Measurements from ENCODE around the gene BCL7C.

- TF ChIP-seq, protein P1, sequence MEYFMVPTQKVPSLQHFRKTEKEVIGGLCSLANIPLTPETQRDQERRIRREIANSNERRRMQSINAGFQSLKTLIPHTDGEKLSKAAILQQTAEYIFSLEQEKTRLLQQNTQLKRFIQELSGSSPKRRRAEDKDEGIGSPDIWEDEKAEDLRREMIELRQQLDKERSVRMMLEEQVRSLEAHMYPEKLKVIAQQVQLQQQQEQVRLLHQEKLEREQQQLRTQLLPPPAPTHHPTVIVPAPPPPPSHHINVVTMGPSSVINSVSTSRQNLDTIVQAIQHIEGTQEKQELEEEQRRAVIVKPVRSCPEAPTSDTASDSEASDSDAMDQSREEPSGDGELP (IDR thresholded peaks at IDR 0.05; ENCODE audit: borderline replicate concordance, low read depth): no peak
- TF ChIP-seq ZNF30 (CRISPR knock-in tag; IDR thresholded peaks at IDR 0.05) (no peak), ZNF629 (CRISPR knock-in tag; conservative IDR thresholded peaks at IDR 0.05) (no peak), JUND (CRISPR knock-in tag; IDR thresholded peaks at IDR 0.05) (no peak), STAT6 (CRISPR knock-in tag; IDR thresholded peaks at IDR 0.05; ENCODE audit: borderline replicate concordance) (no peak), ZBTB7A (CRISPR knock-in tag; IDR thresholded peaks at IDR 0.05) (no peak), MXI1 (IDR thresholded peaks at IDR 0.05; ENCODE audit: borderline replicate concordance, low read depth, low read length) (no peak), ZNF512 (CRISPR knock-in tag; IDR thresholded peaks at IDR 0.05) (no peak), CEBPG (CRISPR knock-in tag; IDR thresholded peaks at IDR 0.05) (no peak), POGZ (CRISPR knock-in tag; IDR thresholded peaks at IDR 0.05) (no peak), EZH2 (conservative IDR thresholded peaks at IDR 0.05; ENCODE audit: low read depth, low read length) (no peak)
- TF ChIP-seq, protein P2, sequence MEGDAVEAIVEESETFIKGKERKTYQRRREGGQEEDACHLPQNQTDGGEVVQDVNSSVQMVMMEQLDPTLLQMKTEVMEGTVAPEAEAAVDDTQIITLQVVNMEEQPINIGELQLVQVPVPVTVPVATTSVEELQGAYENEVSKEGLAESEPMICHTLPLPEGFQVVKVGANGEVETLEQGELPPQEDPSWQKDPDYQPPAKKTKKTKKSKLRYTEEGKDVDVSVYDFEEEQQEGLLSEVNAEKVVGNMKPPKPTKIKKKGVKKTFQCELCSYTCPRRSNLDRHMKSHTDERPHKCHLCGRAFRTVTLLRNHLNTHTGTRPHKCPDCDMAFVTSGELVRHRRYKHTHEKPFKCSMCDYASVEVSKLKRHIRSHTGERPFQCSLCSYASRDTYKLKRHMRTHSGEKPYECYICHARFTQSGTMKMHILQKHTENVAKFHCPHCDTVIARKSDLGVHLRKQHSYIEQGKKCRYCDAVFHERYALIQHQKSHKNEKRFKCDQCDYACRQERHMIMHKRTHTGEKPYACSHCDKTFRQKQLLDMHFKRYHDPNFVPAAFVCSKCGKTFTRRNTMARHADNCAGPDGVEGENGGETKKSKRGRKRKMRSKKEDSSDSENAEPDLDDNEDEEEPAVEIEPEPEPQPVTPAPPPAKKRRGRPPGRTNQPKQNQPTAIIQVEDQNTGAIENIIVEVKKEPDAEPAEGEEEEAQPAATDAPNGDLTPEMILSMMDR (CRISPR knock-in tag; IDR thresholded peaks at IDR 0.05): no peak
- TF ChIP-seq, protein P3, sequence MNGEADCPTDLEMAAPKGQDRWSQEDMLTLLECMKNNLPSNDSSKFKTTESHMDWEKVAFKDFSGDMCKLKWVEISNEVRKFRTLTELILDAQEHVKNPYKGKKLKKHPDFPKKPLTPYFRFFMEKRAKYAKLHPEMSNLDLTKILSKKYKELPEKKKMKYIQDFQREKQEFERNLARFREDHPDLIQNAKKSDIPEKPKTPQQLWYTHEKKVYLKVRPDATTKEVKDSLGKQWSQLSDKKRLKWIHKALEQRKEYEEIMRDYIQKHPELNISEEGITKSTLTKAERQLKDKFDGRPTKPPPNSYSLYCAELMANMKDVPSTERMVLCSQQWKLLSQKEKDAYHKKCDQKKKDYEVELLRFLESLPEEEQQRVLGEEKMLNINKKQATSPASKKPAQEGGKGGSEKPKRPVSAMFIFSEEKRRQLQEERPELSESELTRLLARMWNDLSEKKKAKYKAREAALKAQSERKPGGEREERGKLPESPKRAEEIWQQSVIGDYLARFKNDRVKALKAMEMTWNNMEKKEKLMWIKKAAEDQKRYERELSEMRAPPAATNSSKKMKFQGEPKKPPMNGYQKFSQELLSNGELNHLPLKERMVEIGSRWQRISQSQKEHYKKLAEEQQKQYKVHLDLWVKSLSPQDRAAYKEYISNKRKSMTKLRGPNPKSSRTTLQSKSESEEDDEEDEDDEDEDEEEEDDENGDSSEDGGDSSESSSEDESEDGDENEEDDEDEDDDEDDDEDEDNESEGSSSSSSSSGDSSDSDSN (CRISPR knock-in tag; IDR thresholded peaks at IDR 0.05): no peak
- TF ChIP-seq, protein P4, sequence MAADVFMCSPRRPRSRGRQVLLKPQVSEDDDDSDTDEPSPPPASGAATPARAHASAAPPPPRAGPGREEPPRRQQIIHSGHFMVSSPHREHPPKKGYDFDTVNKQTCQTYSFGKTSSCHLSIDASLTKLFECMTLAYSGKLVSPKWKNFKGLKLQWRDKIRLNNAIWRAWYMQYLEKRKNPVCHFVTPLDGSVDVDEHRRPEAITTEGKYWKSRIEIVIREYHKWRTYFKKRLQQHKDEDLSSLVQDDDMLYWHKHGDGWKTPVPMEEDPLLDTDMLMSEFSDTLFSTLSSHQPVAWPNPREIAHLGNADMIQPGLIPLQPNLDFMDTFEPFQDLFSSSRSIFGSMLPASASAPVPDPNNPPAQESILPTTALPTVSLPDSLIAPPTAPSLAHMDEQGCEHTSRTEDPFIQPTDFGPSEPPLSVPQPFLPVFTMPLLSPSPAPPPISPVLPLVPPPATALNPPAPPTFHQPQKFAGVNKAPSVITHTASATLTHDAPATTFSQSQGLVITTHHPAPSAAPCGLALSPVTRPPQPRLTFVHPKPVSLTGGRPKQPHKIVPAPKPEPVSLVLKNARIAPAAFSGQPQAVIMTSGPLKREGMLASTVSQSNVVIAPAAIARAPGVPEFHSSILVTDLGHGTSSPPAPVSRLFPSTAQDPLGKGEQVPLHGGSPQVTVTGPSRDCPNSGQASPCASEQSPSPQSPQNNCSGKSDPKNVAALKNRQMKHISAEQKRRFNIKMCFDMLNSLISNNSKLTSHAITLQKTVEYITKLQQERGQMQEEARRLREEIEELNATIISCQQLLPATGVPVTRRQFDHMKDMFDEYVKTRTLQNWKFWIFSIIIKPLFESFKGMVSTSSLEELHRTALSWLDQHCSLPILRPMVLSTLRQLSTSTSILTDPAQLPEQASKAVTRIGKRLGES (CRISPR knock-in tag; IDR thresholded peaks at IDR 0.05; ENCODE audit: borderline replicate concordance): no peak
These were observed 6.0 kb downstream of the BCL7C start for GRCh38 chr16:30887927-30888326.

Data from HepG2 (cell line).